Measurements from ENCODE around the gene CERS6. TPM values are rescaled to one million over a fixed set of nuclear protein-coding genes. Genes with fewer than 3 reads are reported as not detected.
A peak's percentile ranks its signal among the peaks of the same experiment; 100 is the strongest.

The CERS6 gene
- total and polyA plus RNA-seq, 4 donors: 4.2 to 20.4 (median 10.1) TPM

GRCh38 chr2:168804214-168804613, 348.1 kb downstream of the CERS6 start:
- Histone ChIP-seq H3K9ac (ENCODE audit: low read depth in 1 of 2, low read length in 2 of 2) (no peak overlapping the region), H3K4me3 (ENCODE audit: low read depth in 1 of 3, low read length in 3 of 3) (no peak overlapping the region)
- 81% methylated on average over 3 of the region's 3 CpGs for WGBS

DNA sequence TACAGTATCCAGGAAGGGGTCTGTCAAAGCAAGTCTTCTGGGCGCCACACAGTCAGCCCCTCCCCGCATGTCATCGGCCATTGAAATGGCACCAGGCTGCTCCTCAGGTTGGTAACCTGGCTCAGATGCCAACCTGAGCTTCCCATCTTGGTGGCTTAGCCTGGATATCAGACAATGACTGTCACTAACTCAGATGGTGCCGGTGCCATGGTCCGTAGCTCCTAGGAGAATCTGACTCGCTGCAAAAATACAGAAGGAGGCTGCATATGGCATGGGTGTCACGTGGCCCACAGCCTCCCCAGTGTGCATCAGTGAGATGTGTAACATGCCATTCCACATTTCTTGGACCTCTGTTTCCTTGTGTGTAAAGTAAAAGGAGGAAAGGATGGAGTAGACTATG, 349.5 kb downstream of the CERS6 start:
- no peak overlapping the region for H3K27ac ChIP-seq (ENCODE audit: low read depth in 1 of 2, low read length in 2 of 2)

More at GRCh38 chr2:168804214-168804613, 348.1 kb downstream of the CERS6 start:
- TF ChIP-seq, protein P1, sequence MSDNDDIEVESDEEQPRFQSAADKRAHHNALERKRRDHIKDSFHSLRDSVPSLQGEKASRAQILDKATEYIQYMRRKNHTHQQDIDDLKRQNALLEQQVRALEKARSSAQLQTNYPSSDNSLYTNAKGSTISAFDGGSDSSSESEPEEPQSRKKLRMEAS (IDR thresholded peaks at IDR 0.05): no peak
- TF ChIP-seq RAD21 (IDR thresholded peaks at IDR 0.05) (peak in 1 of 2 donors; percentile 26), EGR1 (IDR thresholded peaks at IDR 0.05; ENCODE audit: low read depth in 2 of 2) (no peak), NR2F2 (IDR thresholded peaks at IDR 0.05) (peak; percentile 88), SP1 (IDR thresholded peaks at IDR 0.05) (peak; percentile 44)
- Histone ChIP-seq H3K36me3 (ENCODE audit: control insufficient read depth in 4 of 4, insufficient read depth in 3 of 4, low read depth in 1 of 4, low read length in 3 of 4) (no peaks in the 10 kb centered on the region), H3K27me3 (ENCODE audit: control insufficient read depth in 4 of 4, insufficient read depth in 4 of 4, low read length in 3 of 4) (no peaks in the 10 kb centered on the region), H3K4me1 (ENCODE audit: control insufficient read depth in 4 of 4, insufficient read depth in 4 of 4, low read length in 3 of 4) (no peaks in the 10 kb centered on the region), H3K9me3 (ENCODE audit: control insufficient read depth in 4 of 4, low read length in 3 of 4) (no peaks in the 10 kb centered on the region), H3K27ac (ENCODE audit: low read depth in 1 of 2, low read length in 2 of 2) (no peak overlapping the region)
- no peak for DNase-seq (ENCODE audit: low spot score)

More for the DNA sequence above, 349.5 kb downstream of the CERS6 start:
- no peak overlapping the region for H3K4me3 ChIP-seq (ENCODE audit: low read depth in 1 of 3, low read length in 3 of 3)
- no peak for DNase-seq (ENCODE audit: low spot score)
- 88% methylated on average over 7 of the region's 7 CpGs for WGBS
- TF ChIP-seq ZBTB33 (IDR thresholded peaks at IDR 0.05): no peak
- TF ChIP-seq, protein P1 (IDR thresholded peaks at IDR 0.05): no peak
- TF ChIP-seq JUND (IDR thresholded peaks at IDR 0.05): no peak
- TF ChIP-seq, protein P2, sequence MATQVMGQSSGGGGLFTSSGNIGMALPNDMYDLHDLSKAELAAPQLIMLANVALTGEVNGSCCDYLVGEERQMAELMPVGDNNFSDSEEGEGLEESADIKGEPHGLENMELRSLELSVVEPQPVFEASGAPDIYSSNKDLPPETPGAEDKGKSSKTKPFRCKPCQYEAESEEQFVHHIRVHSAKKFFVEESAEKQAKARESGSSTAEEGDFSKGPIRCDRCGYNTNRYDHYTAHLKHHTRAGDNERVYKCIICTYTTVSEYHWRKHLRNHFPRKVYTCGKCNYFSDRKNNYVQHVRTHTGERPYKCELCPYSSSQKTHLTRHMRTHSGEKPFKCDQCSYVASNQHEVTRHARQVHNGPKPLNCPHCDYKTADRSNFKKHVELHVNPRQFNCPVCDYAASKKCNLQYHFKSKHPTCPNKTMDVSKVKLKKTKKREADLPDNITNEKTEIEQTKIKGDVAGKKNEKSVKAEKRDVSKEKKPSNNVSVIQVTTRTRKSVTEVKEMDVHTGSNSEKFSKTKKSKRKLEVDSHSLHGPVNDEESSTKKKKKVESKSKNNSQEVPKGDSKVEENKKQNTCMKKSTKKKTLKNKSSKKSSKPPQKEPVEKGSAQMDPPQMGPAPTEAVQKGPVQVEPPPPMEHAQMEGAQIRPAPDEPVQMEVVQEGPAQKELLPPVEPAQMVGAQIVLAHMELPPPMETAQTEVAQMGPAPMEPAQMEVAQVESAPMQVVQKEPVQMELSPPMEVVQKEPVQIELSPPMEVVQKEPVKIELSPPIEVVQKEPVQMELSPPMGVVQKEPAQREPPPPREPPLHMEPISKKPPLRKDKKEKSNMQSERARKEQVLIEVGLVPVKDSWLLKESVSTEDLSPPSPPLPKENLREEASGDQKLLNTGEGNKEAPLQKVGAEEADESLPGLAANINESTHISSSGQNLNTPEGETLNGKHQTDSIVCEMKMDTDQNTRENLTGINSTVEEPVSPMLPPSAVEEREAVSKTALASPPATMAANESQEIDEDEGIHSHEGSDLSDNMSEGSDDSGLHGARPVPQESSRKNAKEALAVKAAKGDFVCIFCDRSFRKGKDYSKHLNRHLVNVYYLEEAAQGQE (IDR thresholded peaks at IDR 0.05): no peak
- TF ChIP-seq, protein P3, sequence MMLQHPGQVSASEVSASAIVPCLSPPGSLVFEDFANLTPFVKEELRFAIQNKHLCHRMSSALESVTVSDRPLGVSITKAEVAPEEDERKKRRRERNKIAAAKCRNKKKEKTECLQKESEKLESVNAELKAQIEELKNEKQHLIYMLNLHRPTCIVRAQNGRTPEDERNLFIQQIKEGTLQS (IDR thresholded peaks at IDR 0.05): no peak
- TF ChIP-seq YY1 (IDR thresholded peaks at IDR 0.05): no peak
- TF ChIP-seq, protein P4, sequence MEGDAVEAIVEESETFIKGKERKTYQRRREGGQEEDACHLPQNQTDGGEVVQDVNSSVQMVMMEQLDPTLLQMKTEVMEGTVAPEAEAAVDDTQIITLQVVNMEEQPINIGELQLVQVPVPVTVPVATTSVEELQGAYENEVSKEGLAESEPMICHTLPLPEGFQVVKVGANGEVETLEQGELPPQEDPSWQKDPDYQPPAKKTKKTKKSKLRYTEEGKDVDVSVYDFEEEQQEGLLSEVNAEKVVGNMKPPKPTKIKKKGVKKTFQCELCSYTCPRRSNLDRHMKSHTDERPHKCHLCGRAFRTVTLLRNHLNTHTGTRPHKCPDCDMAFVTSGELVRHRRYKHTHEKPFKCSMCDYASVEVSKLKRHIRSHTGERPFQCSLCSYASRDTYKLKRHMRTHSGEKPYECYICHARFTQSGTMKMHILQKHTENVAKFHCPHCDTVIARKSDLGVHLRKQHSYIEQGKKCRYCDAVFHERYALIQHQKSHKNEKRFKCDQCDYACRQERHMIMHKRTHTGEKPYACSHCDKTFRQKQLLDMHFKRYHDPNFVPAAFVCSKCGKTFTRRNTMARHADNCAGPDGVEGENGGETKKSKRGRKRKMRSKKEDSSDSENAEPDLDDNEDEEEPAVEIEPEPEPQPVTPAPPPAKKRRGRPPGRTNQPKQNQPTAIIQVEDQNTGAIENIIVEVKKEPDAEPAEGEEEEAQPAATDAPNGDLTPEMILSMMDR (IDR thresholded peaks at IDR 0.05; ENCODE audit: low read depth, low read length, missing input control): no peak
- no peak for TF ChIP-seq EGR1 (IDR thresholded peaks at IDR 0.05; ENCODE audit: low read depth in 2 of 2)
- TF ChIP-seq HNF4A (conservative IDR thresholded peaks at IDR 0.05): no peak
- TF ChIP-seq FOXA1 (IDR thresholded peaks at IDR 0.05): no peak
- no peak for TF ChIP-seq NR2F2 (IDR thresholded peaks at IDR 0.05)
- TF ChIP-seq SP1 (IDR thresholded peaks at IDR 0.05): no peak
- TF ChIP-seq FOXA2 (IDR thresholded peaks at IDR 0.05): no peak
- no peak for TF ChIP-seq RXRA (IDR thresholded peaks at IDR 0.05)
- no peak for TF ChIP-seq GABPA (IDR thresholded peaks at IDR 0.05 in 1 of 2, conservative IDR thresholded peaks at IDR 0.05 in 1 of 2)
- no peak for TF ChIP-seq RAD21 (IDR thresholded peaks at IDR 0.05)
- TF ChIP-seq TAF1 (conservative IDR thresholded peaks at IDR 0.05): no peak
- no peak for TF ChIP-seq HNF4G (IDR thresholded peaks at IDR 0.05)
- no peaks in the 10 kb centered on the region for H3K9me3 ChIP-seq (ENCODE audit: control insufficient read depth in 4 of 4, low read length in 3 of 4)
- H3K27me3 ChIP-seq (ENCODE audit: control insufficient read depth in 4 of 4, insufficient read depth in 4 of 4, low read length in 3 of 4): no peaks in the 10 kb centered on the region
- no peaks in the 10 kb centered on the region for H3K36me3 ChIP-seq (ENCODE audit: control insufficient read depth in 4 of 4, insufficient read depth in 3 of 4, low read depth in 1 of 4, low read length in 3 of 4)
- no peaks in the 10 kb centered on the region for H3K4me1 ChIP-seq (ENCODE audit: control insufficient read depth in 4 of 4, insufficient read depth in 4 of 4, low read length in 3 of 4)
- H3K9ac ChIP-seq (ENCODE audit: low read depth in 1 of 2, low read length in 2 of 2): no peak overlapping the region

Measured in liver (tissue), 9 donors.